NCI-H2081 treated with DMSO at 0.1 percent for 48 hours (cell line): ENCODE measurements around the gene GZMA.
"Not testable (repeated sequence)": the region's sequence is repeated elsewhere in the genome, so short reads cannot be mapped to it uniquely, and the experiment has no call there.

ENCODE experiments used
- DNase-seq: peaks from one replicate; lab custom pipeline; 2025; lab: John Stamatoyannopoulos, UW

Gene GZMA

GRCh38 chr5:55102348-55102747, at the start of gene GZMA:
Gene GZMA, plus strand, starts transcription at chr5:55102646. Its CDS starts 37 bp downstream, at chr5:55102683.
- DNase-seq, result no peak

DNA sequence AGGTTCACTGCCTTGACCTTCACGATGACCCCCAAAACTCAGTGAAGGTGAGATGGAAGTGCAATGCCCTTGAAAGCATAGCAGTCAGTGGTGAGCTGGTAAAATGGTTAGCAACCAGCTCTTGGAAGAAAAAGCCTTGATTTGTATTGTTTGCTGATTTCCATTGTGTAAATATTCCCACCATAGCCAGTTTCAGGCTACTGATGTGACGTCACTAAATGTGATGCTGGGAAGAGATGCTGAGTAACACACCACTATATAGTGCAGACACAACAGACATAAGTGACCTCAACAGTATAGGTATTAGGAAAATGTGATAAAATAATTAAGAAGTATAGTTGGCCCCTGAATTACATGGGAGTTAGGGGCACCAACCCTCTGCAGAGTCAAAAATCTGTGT, 47.3 kb upstream of the GZMA start:
- DNase-seq, result no peak

- no peak for DNase-seq
Observed at GRCh38 chr5:55062039-55062779, 40.2 kb upstream of the GZMA start.

GRCh38 chr5:55063220-55063863, 39.1 kb upstream of the GZMA start:
- no peak for DNase-seq

DNA sequence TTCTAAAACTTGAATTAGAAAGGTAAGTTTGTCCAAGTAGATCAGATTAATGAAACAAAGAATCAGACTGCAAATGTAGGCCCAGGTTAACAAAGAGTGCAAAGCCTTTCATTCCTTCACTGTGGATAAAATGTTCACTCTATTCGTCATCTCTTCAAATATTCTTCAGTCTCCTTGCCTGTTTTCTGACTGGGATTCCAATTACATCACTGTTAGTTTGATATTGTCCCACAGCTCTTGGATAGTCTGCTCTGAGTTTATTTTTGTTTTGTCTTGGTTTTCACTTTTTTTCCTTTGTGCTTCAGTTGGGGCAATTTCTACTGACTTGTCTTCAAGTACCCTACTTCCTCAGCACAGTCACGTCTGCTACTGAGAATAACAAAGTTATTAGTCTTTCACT, 38.5 kb upstream of the GZMA start:
- no peak for DNase-seq

- DNase-seq, result no peak
Observed at GRCh38 chr5:55064523-55064922, 37.9 kb upstream of the GZMA start.

DNA sequence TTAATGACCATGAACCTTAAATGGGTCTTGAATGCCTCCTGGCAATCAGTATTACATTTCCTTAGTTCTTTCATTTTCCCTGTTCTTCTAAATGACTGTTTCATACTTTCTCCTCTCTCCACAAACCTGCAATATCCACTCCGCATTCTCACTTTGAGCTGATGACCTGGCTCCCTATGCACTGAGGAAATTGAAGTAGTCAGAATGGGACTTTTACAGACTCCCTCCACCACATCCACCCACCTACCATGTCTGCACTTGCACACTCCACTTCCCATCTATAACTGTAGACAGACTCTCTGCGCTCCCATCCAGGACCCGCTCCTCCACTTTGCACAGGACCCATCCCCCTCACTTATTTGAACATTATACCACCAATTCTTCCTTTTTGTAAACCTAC, 36.2 kb upstream of the GZMA start:
- no peak for DNase-seq

GRCh38 chr5:55070968-55071367, 31.5 kb upstream of the GZMA start:
- no peak for DNase-seq

DNA sequence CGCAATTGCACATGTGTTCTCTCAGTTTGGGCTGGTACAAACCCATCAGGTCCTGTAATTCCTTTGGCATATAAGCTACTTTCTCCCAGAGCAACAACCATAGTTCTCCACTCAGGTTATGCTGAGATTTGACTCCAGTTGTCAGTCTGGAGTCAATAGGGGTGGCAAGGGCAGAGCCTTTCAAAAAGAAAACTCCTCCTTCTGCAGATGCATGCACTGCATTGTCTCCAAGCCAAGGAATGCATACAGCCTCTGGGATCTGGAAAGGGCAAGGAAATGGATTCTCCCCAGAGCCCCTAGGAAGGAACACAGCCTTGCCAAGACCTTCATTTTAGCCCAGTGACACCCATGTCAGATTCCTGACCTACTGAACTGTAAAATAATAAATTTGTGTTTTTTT, 31.0 kb upstream of the GZMA start:
- no peak for DNase-seq

- DNase-seq, result no peak
Observed at GRCh38 chr5:55072666-55073065, 29.8 kb upstream of the GZMA start.

GRCh38 chr5:55073211-55073610, 29.2 kb upstream of the GZMA start:
- DNase-seq, result no peak

- no peak for DNase-seq
Observed at GRCh38 chr5:55081541-55081940, 20.9 kb upstream of the GZMA start.

DNA sequence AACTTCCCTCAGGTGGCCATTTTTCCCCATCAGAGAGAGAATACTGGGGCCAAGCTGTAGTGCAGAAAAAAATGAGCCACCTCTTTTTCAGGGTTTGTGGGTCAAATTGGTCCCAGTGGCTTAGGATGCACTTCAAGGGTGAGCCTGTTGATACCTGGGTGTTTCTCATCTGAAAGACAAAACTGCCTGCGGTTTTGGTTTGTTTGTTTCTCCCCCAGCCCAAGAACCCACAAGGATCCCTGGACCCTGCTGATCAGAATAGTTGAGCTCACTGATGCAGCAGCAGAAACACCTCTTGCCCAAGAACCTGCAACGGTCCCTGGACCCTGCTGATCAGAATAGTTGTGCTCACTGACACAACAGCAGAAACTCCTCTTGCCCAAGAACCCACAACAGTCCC, 13.1 kb upstream of the GZMA start:
- not testable (repeated sequence) for DNase-seq

DNA sequence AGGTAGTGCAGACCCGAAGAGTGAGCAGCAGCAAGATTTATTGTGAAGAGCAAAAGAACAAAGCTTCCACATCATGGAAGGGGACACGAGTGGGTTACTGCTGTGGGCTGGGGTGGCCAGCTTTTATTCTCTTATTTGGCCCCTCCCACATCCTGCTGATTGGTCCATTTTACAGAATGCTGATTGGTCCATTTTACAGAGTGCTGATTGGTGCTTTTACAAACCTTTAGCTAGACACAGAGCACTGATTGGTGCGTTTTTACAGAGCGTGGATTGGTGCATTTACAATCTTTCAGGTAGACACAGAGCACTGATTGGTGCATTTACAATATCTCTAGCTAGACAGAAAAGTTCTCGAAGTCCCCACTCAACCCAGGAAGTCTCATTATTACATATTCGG, 11.4 kb upstream of the GZMA start:
- DNase-seq, result not testable (repeated sequence)

- DNase-seq, result no peak
Observed at GRCh38 chr5:55096182-55096581, 6.3 kb upstream of the GZMA start.

DNA sequence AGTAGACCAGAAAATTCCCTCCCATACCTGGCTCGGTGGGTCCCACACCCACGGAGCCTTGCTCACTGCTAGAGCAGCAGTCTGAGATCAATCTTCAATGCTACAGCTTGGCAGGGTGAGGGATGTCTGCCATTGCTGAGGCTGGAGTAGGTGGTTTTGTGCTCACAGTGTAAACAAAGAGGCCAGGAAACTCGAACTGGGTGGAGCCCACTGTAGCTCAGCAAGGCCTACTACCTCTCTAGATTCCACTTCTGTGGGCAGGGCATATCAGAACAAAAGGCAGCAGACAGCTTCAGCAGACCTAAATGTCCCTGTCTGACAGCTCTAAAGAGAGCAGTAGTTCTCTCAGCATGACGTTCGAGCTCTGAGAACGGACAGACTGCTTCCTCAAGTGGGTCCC, 5.6 kb upstream of the GZMA start:
- DNase-seq, result no peak

- not testable (repeated sequence) for DNase-seq
Observed at GRCh38 chr5:55101148-55101547, 1.3 kb upstream of the GZMA start.

- DNase-seq, result no peak
Observed at GRCh38 chr5:55101556-55102276, 730 bp upstream of the GZMA start.

GRCh38 chr5:55104036-55104772, 1.8 kb downstream of the GZMA start:
- DNase-seq, result no peak

- DNase-seq, result no peak
Observed at GRCh38 chr5:55104946-55105701, 2.7 kb downstream of the GZMA start.

- DNase-seq, result not testable (repeated sequence)
Observed at GRCh38 chr5:55105976-55106375, 3.5 kb downstream of the GZMA start.

GRCh38 chr5:55108661-55109060, 6.2 kb downstream of the GZMA start:
- no peak for DNase-seq
